ENCODE measurements around the gene PTGER3. TPM values are rescaled to one million over a fixed set of nuclear protein-coding genes. Genes with fewer than 3 reads are reported as not detected.

Gene PTGER3
- total and polyA plus RNA-seq, 9 donors: 0.86 to 8.9 (median 3.5) TPM

GRCh38 chr1:71038942-71039341 is 8.7 kb downstream of the PTGER3 start:
- Histone ChIP-seq H3K36me3 (no peaks in the 10 kb centered on the region), H3K27ac (no peak overlapping the region), H3K27me3 (no peaks in the 10 kb centered on the region), H3K9me3 (no peaks in the 10 kb centered on the region), H3K4me1 (ENCODE audit: insufficient read depth) (no peaks in the 10 kb centered on the region), H3K4me3 (no peak overlapping the region)
- 57 to 65% (median 65%) methylated on average over 2 of the region's 2 CpGs for WGBS, 3 donors
- DNase-seq: no peak
- no peak for TF ChIP-seq EP300 (IDR thresholded peaks at IDR 0.05)
- TF ChIP-seq CTCF (IDR thresholded peaks at IDR 0.05): no peak
- TF ChIP-seq POLR2A (IDR thresholded peaks at IDR 0.05): no peak
- intact Hi-C loops (cut with DNase I): no loop called here

DNA sequence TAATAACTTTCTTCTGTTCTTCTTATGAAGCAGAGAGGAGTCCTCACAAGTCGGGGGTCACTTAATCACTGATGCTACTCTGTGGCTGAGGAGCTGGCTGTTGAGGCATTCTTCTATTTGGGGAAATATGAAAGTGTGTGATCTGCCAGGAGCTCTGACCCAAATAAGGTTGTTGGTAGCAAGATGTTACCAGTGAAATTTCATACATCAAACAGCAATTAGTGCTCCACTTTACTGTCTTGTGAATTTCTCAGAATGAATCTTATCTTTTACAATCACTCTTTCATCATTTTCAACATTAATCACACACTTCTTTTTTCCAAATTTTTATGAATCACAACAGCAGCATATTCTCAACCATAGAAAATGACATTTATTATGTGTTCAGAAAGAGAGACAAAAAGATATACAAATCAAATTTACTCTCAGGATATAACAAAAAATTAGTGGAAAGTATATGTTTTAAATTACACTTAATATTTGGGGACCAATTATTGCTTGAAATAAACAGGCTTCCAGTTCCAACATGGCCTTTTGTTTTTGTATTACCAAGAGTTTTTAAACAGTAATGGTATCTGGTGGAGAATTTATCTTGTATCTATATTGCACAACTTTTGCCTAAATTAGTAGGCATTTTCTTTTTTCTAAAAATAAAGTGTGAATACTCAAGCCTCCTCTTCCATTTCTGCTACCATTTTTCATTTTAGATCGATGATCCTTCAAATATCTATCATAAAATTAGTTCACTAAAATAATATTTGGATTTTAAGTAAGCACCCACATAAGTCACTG is 9.6 kb downstream of the PTGER3 start:
- no peaks in the 10 kb centered on the region for H3K9me3 ChIP-seq
- 71 to 78% (median 74%) methylated on average over 2 of the region's 2 CpGs for WGBS, 3 donors
- intact Hi-C loops (cut with DNase I): no loop called here
- DNase-seq: no peak
- no peak overlapping the region for H3K27ac ChIP-seq
- H3K4me1 ChIP-seq (ENCODE audit: insufficient read depth): no peaks in the 10 kb centered on the region
- TF ChIP-seq POLR2A (IDR thresholded peaks at IDR 0.05): no peak
- H3K36me3 ChIP-seq: no peaks in the 10 kb centered on the region
- no peaks in the 10 kb centered on the region for H3K27me3 ChIP-seq
- no peak overlapping the region for H3K4me3 ChIP-seq

- intact Hi-C loops (cut with DNase I): no loop called here
- TF ChIP-seq EP300 (IDR thresholded peaks at IDR 0.05) (no peak), CTCF (IDR thresholded peaks at IDR 0.05) (no peak), POLR2A (IDR thresholded peaks at IDR 0.05) (no peak)
- WGBS, 3 donors: 94 to 95% (median 95%) methylated on average over 9 of the region's 9 CpGs
- no peaks in the 10 kb centered on the region for H3K9me3 ChIP-seq
- H3K4me3 ChIP-seq: no peak overlapping the region
- H3K27ac ChIP-seq: no peak overlapping the region
- no peaks in the 10 kb centered on the region for H3K27me3 ChIP-seq
- no peak for DNase-seq
- H3K4me1 ChIP-seq (ENCODE audit: insufficient read depth): no peaks in the 10 kb centered on the region
- H3K36me3 ChIP-seq: no peaks in the 10 kb centered on the region
These were observed 10.6 kb downstream of the PTGER3 start for GRCh38 chr1:71037066-71037465.

- DNase-seq: no peak
- TF ChIP-seq EP300 (IDR thresholded peaks at IDR 0.05) (no peak), CTCF (IDR thresholded peaks at IDR 0.05) (no peak), POLR2A (IDR thresholded peaks at IDR 0.05) (no peak)
- no peak overlapping the region for H3K4me3 ChIP-seq
- 97 to 98% (median 97%) methylated on average over 1 of the region's 1 CpG for WGBS, 3 donors
- intact Hi-C loops (cut with DNase I): no loop called here
- H3K9me3 ChIP-seq: no peaks in the 10 kb centered on the region
- H3K27me3 ChIP-seq: no peaks in the 10 kb centered on the region
- H3K27ac ChIP-seq: no peak overlapping the region
- no peaks in the 10 kb centered on the region for H3K36me3 ChIP-seq
- no peaks in the 10 kb centered on the region for H3K4me1 ChIP-seq (ENCODE audit: insufficient read depth)
These were observed 14.5 kb downstream of the PTGER3 start for GRCh38 chr1:71033136-71033535.

DNA sequence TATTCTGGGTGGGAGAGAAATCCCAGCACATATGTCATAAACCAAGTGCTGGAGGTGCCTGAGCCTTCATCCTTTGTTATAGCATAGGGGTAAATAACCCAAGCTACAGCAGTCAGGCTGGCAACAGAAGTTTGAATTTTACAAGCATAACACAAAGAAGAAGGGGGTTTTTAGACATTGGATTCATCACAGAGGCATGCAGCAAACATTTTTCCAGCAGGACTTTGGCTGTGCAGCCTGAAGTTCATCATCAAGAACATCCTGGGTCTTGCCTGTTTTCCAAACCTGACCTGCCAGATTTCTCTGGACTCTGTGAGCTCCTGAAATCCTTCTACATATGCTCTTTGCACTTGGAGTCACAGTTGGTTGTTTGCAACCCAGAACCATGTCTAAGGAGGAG is 16.2 kb downstream of the PTGER3 start:
- Histone ChIP-seq H3K9me3 (no peaks in the 10 kb centered on the region), H3K27me3 (no peaks in the 10 kb centered on the region), H3K4me3 (no peak overlapping the region), H3K36me3 (no peaks in the 10 kb centered on the region), H3K4me1 (ENCODE audit: insufficient read depth) (no peaks in the 10 kb centered on the region), H3K27ac (no peak overlapping the region)
- intact Hi-C loops (cut with DNase I): no loop called here
- TF ChIP-seq POLR2A (IDR thresholded peaks at IDR 0.05) (no peak), EP300 (IDR thresholded peaks at IDR 0.05) (no peak), CTCF (IDR thresholded peaks at IDR 0.05) (no peak)
- no peak for DNase-seq

All from ovary (tissue), 9 donors.